ENCODE data around the gene C1QBP.

C1QBP gene

DNA sequence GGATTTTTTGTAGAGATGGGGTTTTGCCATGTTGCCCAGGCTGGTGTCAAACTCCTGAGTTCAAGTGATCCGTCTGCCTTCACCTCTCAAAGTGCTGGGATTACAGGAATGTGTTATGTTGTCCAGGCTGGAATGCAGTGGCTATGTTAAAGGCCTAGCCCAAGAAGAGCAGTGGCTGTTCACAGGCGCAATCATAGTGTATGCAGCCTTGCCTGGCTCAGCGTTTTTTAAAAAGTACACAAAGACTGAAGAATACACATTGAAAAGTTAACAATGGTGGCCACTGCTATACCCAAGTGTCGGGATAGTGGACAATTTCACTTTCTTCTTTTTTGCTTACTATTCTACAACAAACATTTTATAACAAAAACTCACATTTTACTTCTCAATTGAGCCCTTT is 40.0 kb upstream of the C1QBP start:
- Histone ChIP-seq H3K27ac (ENCODE audit: low read depth, low read length, poor library complexity, severe bottlenecking) (no peak overlapping the region), H3K9me2 (ENCODE audit: low read depth, low read length) (no peaks in the 10 kb centered on the region), H3K4me1 (ENCODE audit: insufficient read depth, low read length, severe bottlenecking) (no peaks in the 10 kb centered on the region), H3K79me2 (ENCODE audit: insufficient read depth, low read length) (peaks cover 5% of the 10 kb centered on the region; the same call in 1 of the 2 replicates), H2AFZ (ENCODE audit: low read length) (no peak overlapping the region), H4K20me1 (ENCODE audit: insufficient read depth, low read length) (no peaks in the 10 kb centered on the region), H3K9me3 (ENCODE audit: low read length) (no peaks in the 10 kb centered on the region), H3K27me3 (ENCODE audit: insufficient read depth, low read length) (no peaks in the 10 kb centered on the region), H3K4me2 (ENCODE audit: low read length) (no peak overlapping the region), H3K9ac (ENCODE audit: low read length) (no peak overlapping the region), H3F3A (ENCODE audit: insufficient read depth, low read length) (no peaks in the 10 kb centered on the region), H3K36me3 (ENCODE audit: insufficient read depth, low read length) (peaks cover 95% of the 10 kb centered on the region), H3K4me3 (ENCODE audit: low read depth, low read length, poor library complexity, severe bottlenecking) (no peak overlapping the region)
- no peak for TF ChIP-seq EZH2 (IDR thresholded peaks at IDR 0.05; ENCODE audit: borderline replicate concordance, low read length)
- TF ChIP-seq, protein P1, sequence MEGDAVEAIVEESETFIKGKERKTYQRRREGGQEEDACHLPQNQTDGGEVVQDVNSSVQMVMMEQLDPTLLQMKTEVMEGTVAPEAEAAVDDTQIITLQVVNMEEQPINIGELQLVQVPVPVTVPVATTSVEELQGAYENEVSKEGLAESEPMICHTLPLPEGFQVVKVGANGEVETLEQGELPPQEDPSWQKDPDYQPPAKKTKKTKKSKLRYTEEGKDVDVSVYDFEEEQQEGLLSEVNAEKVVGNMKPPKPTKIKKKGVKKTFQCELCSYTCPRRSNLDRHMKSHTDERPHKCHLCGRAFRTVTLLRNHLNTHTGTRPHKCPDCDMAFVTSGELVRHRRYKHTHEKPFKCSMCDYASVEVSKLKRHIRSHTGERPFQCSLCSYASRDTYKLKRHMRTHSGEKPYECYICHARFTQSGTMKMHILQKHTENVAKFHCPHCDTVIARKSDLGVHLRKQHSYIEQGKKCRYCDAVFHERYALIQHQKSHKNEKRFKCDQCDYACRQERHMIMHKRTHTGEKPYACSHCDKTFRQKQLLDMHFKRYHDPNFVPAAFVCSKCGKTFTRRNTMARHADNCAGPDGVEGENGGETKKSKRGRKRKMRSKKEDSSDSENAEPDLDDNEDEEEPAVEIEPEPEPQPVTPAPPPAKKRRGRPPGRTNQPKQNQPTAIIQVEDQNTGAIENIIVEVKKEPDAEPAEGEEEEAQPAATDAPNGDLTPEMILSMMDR (IDR thresholded peaks at IDR 0.05; ENCODE audit: low read length) = no peak

DNA sequence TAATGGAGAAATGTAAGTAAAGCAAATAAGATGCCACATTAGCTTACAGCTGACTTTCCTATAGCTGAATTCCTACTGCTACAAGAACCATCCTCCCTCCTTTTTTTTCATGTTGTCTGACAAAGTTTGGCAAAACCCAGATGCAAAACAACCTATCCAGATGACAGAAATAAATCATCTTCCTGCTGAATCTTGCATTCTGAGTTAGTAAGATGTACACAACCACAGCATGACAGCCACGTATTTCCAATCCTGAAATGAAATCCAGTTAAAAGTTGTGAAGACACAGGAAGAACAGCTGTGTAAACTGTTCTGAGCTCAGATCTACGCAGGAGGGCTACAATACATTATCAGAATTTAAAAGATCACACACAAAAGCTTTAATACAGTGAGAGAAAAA is 35.0 kb upstream of the C1QBP start:
- Histone ChIP-seq H3K79me2 (ENCODE audit: insufficient read depth, low read length) (no peaks in the 10 kb centered on the region), H3K27me3 (ENCODE audit: insufficient read depth, low read length) (no peaks in the 10 kb centered on the region), H2AFZ (ENCODE audit: low read length) (no peak overlapping the region), H3K4me1 (ENCODE audit: insufficient read depth, low read length, severe bottlenecking) (peaks cover 5% of the 10 kb centered on the region), H3F3A (ENCODE audit: insufficient read depth, low read length) (peaks cover 4% of the 10 kb centered on the region; the same call in 1 of the 2 replicates), H3K4me3 (ENCODE audit: low read depth, low read length, poor library complexity, severe bottlenecking) (no peak overlapping the region), H3K9ac (ENCODE audit: low read length) (no peak overlapping the region), H3K27ac (ENCODE audit: low read depth, low read length, poor library complexity, severe bottlenecking) (no peak overlapping the region), H3K4me2 (ENCODE audit: low read length) (no peak overlapping the region), H3K9me3 (ENCODE audit: low read length) (no peaks in the 10 kb centered on the region), H3K9me2 (ENCODE audit: low read depth, low read length) (no peaks in the 10 kb centered on the region), H3K36me3 (ENCODE audit: insufficient read depth, low read length) (peaks cover 58% of the 10 kb centered on the region), H4K20me1 (ENCODE audit: insufficient read depth, low read length) (no peaks in the 10 kb centered on the region)
- TF ChIP-seq EZH2 (IDR thresholded peaks at IDR 0.05; ENCODE audit: borderline replicate concordance, low read length) = no peak
- TF ChIP-seq, protein P1 (IDR thresholded peaks at IDR 0.05; ENCODE audit: low read length) = no peak

DNA sequence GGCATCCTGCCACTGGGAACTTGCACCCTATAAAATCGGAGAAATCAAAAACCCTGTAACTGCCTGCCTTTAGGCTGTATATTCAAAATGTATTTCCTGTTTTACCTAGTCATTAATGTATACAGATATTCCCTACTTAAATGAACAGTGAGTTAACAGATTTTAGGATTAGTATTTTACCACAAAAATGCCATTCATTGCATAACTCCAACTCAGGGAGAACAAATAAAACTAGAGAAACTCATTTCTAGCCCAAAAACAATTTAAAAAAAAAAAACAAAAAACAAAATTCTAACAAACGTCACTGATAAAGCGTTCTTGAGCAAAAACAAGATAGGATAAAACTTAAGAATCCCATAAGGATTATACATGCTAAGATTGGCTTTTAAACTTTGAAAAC is 33.6 kb upstream of the C1QBP start:
- H3K36me3 ChIP-seq (ENCODE audit: insufficient read depth, low read length) = peaks cover 44% of the 10 kb centered on the region

More for the DNA sequence above, 33.6 kb upstream of the C1QBP start:
- Histone ChIP-seq H3K4me2 (ENCODE audit: low read length) (no peak overlapping the region), H3K9me2 (ENCODE audit: low read depth, low read length) (no peaks in the 10 kb centered on the region), H3K4me3 (ENCODE audit: low read depth, low read length, poor library complexity, severe bottlenecking) (no peak overlapping the region), H3K4me1 (ENCODE audit: insufficient read depth, low read length, severe bottlenecking) (peaks cover 6% of the 10 kb centered on the region), H3F3A (ENCODE audit: insufficient read depth, low read length) (peaks cover 4% of the 10 kb centered on the region; the same call in 1 of the 2 replicates), H2AFZ (ENCODE audit: low read length) (no peak overlapping the region), H3K27me3 (ENCODE audit: insufficient read depth, low read length) (no peaks in the 10 kb centered on the region), H4K20me1 (ENCODE audit: insufficient read depth, low read length) (no peaks in the 10 kb centered on the region), H3K9ac (ENCODE audit: low read length) (no peak overlapping the region), H3K9me3 (ENCODE audit: low read length) (no peaks in the 10 kb centered on the region), H3K79me2 (ENCODE audit: insufficient read depth, low read length) (peaks cover 10% of the 10 kb centered on the region), H3K27ac (ENCODE audit: low read depth, low read length, poor library complexity, severe bottlenecking) (no peak overlapping the region)
- TF ChIP-seq, protein P1 (IDR thresholded peaks at IDR 0.05; ENCODE audit: low read length) = no peak
- TF ChIP-seq EZH2 (IDR thresholded peaks at IDR 0.05; ENCODE audit: borderline replicate concordance, low read length) = no peak
